ENCODE data around the gene TNP2. TPM values are rescaled to one million over a fixed set of nuclear protein-coding genes. Genes with fewer than 3 reads are reported as not detected.

Gene TNP2
- total RNA-seq, 4 donors from 2014 or later: not detected

DNA sequence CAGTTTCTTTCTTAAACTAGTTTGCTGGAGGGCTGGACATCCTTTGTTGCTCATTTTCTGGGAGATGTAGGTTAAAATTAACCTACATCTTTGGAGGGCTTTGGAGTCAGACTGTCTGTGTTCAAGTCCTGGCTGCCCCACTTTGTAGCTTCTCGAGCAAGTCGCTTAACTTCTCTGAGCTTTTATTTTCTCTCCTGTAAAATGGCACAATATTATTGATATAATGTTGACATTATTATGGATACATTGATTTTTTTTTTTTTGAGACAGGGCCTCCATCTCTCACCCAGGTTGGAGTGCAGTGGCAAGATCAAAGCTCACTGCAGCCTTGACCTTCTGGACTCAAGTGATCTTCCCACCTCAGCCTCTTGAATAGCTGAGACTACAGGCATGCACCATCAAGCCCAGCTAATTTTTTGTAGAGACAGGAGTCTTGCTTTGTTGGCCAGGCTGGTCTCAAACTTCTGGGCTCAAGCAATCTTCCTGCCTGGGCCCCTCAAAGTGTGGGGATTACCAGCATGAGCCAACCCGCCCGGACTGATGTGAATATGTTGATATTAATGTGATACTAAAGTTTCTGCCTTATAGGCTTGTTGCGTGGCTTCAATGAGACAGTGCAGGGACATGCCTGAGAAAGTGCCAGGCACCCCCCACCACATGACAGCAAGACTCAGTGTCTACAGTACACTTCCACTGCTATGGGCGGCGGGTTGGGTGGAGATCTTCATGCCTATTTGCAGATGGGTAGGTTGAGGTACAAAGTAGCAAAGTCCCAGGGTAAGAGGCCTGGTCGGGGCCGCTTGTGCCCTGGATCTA, 44.6 kb upstream of the TNP2 start:
- no peak overlapping the region for H3K27ac ChIP-seq

DNA sequence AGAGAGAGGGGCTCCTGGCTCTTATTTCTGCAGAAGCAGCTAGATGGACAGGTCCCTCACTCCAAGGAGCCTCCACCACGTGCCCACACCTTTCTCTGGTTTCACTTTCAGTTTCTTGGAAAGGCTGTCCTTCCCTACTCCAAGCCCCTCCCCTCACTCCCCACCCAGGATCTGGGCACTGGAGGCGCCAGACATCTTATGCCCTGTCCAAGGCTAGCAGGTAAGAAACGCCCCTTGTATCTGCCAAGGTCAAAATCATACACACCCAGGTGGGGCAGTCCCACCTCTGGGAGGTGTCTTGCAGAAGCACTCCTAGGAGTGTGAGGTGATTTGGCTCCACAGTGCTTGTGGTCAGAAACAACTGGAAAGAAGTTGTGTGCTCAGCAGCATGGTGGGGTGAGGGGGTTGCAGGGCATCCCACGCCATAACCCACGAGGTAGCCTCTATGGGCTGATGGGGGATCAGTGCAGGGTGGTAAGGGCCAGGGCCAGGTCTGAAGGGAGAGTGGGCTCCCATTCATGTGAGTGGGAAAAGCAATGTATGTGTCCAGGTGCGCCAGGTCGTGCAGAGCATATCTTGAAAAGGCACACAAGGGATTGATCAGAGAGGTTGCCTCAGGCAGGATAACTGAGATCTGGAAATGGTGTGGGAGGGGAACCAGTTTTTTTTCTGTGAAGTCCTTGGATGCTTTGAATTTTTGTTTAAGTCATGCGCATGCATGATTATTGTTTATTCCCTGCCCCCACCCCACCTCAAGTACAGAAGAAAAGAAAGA, 43.8 kb upstream of the TNP2 start:
- H3K27me3 ChIP-seq: no peaks in the 10 kb centered on the region
- 53% methylated on average over 8 of the region's 8 CpGs for WGBS
- H3K27ac ChIP-seq: no peak overlapping the region
- H3K4me3 ChIP-seq: no peak overlapping the region
- no peaks in the 10 kb centered on the region for H3K9me3 ChIP-seq
- no peaks in the 10 kb centered on the region for H3K36me3 ChIP-seq
- TF ChIP-seq, protein P1, sequence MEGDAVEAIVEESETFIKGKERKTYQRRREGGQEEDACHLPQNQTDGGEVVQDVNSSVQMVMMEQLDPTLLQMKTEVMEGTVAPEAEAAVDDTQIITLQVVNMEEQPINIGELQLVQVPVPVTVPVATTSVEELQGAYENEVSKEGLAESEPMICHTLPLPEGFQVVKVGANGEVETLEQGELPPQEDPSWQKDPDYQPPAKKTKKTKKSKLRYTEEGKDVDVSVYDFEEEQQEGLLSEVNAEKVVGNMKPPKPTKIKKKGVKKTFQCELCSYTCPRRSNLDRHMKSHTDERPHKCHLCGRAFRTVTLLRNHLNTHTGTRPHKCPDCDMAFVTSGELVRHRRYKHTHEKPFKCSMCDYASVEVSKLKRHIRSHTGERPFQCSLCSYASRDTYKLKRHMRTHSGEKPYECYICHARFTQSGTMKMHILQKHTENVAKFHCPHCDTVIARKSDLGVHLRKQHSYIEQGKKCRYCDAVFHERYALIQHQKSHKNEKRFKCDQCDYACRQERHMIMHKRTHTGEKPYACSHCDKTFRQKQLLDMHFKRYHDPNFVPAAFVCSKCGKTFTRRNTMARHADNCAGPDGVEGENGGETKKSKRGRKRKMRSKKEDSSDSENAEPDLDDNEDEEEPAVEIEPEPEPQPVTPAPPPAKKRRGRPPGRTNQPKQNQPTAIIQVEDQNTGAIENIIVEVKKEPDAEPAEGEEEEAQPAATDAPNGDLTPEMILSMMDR (IDR thresholded peaks at IDR 0.05): no peak
- TF ChIP-seq EP300 (IDR thresholded peaks at IDR 0.05) (no peak), POLR2A (IDR thresholded peaks at IDR 0.05) (no peak), POLR2AphosphoS5 (IDR thresholded peaks at IDR 0.05) (no peak)
- peaks cover 12% of the 10 kb centered on the region for H3K4me1 ChIP-seq
- no peak for DNase-seq (ENCODE audit: low spot score in 2 of 2)

More for the DNA sequence above, 44.6 kb upstream of the TNP2 start:
- no peaks in the 10 kb centered on the region for H3K9me3 ChIP-seq
- no peak overlapping the region for H3K4me3 ChIP-seq
- H3K27me3 ChIP-seq: no peaks in the 10 kb centered on the region
- DNase-seq (ENCODE audit: low spot score in 2 of 2): no peak
- peaks cover 12% of the 10 kb centered on the region for H3K4me1 ChIP-seq
- H3K36me3 ChIP-seq: no peaks in the 10 kb centered on the region
- WGBS: 97% methylated on average over 9 of the region's 9 CpGs
- TF ChIP-seq POLR2A (IDR thresholded peaks at IDR 0.05) (no peak), EP300 (IDR thresholded peaks at IDR 0.05) (no peak), POLR2AphosphoS5 (IDR thresholded peaks at IDR 0.05) (no peak)
- TF ChIP-seq, protein P1 (IDR thresholded peaks at IDR 0.05): no peak

DNA sequence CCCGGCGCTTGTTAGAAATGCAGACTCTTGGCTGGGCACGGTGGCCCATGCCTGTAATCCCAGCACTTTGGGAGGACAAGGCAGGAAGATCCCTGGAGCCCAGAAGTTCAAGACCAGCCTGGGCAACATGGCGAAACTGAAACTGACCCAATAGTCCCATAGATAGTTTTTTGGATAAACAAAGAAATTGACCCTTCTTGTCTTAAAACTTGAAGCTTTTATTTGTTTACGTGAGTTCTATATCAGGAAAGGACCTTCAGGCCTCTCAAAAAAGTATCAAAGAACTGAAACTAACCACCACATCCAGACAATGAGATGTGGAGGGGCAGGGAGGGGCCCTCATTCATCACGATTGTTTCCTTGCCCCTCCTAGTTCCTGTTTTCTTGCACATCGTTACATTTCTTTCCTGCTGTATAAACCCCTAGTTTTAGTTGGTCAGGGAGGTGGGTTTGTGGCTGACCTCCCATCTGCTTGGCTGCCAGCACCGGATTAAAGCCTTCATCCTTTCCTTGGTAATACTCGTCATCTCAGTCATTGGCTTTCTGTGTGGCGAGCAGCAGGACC, 42.0 kb upstream of the TNP2 start:
- WGBS: 75% methylated on average over 10 of the region's 10 CpGs
- H3K9me3 ChIP-seq: no peaks in the 10 kb centered on the region
- H3K36me3 ChIP-seq: no peaks in the 10 kb centered on the region
- TF ChIP-seq EP300 (IDR thresholded peaks at IDR 0.05): no peak
- no peak for TF ChIP-seq POLR2AphosphoS5 (IDR thresholded peaks at IDR 0.05)
- no peak for TF ChIP-seq POLR2A (IDR thresholded peaks at IDR 0.05)
- TF ChIP-seq, protein P1 (IDR thresholded peaks at IDR 0.05): no peak
- H3K4me1 ChIP-seq: peaks cover 12% of the 10 kb centered on the region
- DNase-seq (ENCODE audit: low spot score in 2 of 2): no peak
- no peak overlapping the region for H3K4me3 ChIP-seq
- H3K27ac ChIP-seq: no peak overlapping the region
- no peaks in the 10 kb centered on the region for H3K27me3 ChIP-seq

DNA sequence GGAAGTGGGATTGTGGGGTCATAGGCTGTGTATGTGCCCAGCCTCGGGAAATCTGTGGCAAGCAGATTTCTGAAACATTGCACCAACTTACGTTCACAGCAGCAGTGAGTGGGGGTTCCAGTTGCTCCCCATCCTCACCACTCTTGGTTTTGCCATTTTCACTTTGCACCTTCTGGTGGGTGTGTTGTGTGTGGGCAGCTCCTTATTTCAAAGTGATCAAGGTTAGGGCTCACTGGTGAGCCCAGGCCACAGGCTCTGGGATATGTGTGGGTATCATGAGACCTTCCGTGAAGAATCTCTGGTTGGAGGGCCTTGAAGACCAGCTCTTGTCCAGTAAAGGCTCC, 41.5 kb upstream of the TNP2 start:
- no peak for DNase-seq (ENCODE audit: low spot score in 2 of 2)
- WGBS: 100% methylated on average over 1 of the region's 3 CpGs
- Histone ChIP-seq H3K4me3 (no peak overlapping the region), H3K9me3 (no peaks in the 10 kb centered on the region), H3K36me3 (no peaks in the 10 kb centered on the region), H3K27ac (no peak overlapping the region), H3K27me3 (no peaks in the 10 kb centered on the region), H3K4me1 (peaks cover 12% of the 10 kb centered on the region)
- no peak for TF ChIP-seq EP300 (IDR thresholded peaks at IDR 0.05)
- TF ChIP-seq POLR2AphosphoS5 (IDR thresholded peaks at IDR 0.05): no peak

DNA sequence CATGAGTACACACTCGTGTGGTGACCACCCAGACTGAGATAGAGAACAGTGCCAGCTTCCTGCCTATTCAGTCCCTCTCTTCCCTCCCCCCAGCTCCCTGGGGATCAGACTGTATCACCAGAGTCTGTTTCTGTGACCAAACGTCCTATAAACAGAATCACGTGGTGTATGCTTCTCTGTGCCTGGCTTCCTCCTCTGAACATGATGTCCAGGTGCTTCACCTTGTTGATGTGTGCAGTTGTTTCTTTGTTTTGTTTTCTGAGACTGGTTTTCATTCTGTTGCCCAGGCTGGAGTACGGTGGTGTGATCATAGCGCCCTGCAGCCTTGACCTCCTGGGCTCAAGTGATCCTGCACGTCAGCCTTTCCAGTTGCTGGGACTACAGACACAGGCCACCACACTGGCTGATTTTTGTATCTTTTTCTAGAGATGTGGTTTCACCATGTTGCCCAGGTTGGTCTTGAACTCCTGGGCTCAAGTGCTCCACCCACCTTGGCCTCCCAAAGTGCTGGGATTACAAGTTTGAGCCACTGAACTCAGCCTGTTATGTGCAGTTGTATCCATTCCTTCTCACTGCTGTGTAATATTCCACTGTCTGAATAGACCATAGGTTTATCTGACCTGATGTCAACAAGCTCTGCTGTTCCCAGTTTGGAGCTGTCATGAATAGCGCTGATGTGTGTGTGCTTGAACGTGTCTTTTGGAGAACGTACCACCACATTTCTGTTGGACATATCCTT, 40.9 kb upstream of the TNP2 start:
- DNase-seq (ENCODE audit: low spot score in 2 of 2): no peak
- peaks cover 12% of the 10 kb centered on the region for H3K4me1 ChIP-seq
- H3K36me3 ChIP-seq: no peaks in the 10 kb centered on the region
- H3K27ac ChIP-seq: no peak overlapping the region
- H3K4me3 ChIP-seq: no peak overlapping the region
- H3K27me3 ChIP-seq: no peaks in the 10 kb centered on the region
- TF ChIP-seq, protein P1 (IDR thresholded peaks at IDR 0.05): no peak
- TF ChIP-seq EP300 (IDR thresholded peaks at IDR 0.05) (no peak), POLR2A (IDR thresholded peaks at IDR 0.05) (no peak), POLR2AphosphoS5 (IDR thresholded peaks at IDR 0.05) (no peak)
- H3K9me3 ChIP-seq: no peaks in the 10 kb centered on the region
- WGBS: 72% methylated on average over 9 of the region's 9 CpGs
